GM21528 (cell line): Measurements from ENCODE around the gene MMADHC.
"Not testable (repeated sequence)": the region's sequence is repeated elsewhere in the genome, so short reads cannot be mapped to it uniquely, and the experiment has no call there.

Experiments used
- ATAC-seq: cut with Tn5 transposase; IDR thresholded peaks from one replicate; pipeline ENCODE4 v1.9.1; 2021; ENCODE audit warnings: mild to moderate bottlenecking, moderate library complexity; ENCODE audit not compliant: unreplicated experiment, low FRiP score

The MMADHC gene

DNA sequence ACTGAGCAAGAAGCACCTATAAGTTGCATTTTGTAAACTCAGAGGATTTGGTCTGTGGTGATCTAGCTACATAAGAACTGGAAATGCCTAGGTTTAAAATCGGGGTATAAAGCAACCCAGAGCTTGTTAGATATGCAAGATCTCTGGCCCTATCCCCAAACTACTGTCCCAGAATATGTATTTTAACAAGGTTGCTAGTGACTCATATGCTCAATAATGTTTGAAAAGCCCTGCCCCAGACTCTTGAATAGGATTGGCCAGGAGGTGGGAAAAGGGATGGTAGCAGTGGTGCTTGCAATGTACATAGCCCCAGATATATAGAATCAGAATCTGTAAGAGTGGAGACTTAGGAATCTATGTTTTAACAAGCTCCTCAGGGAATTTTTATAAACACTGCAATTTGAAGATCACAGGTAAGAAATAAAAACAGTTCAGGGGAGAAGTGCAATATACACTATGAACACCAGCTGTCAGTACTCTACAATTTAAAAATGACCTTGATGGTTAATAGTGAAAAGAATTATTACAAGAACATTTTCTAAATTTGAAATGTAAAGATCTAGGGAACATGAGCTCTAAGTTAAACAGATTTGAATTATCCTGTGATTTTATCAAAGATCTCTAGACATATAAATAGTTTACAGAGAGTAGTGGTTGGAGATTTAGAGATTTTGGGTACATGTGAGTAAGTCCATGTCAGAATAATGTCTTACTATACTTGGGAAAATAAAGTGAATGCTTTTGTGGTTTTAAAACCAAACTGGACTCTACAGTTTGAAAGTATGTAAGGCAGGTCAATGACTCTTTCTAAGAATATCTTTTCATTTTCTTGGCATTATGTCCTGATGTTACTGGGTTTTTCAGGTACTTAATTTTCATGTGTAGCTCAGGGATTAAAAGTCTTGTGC lies 7.7 kb upstream of the MMADHC start:
- no peak for ATAC-seq

- ATAC-seq = no peak
Observed at GRCh38 chr2:149594411-149594810, 6.8 kb upstream of the MMADHC start.

- ATAC-seq = peak; percentile 37
Observed at GRCh38 chr2:149587950-149588487, 444 bp upstream of the MMADHC start.

GRCh38 chr2:149586898-149587219 lies 716 bp downstream of the MMADHC start:
- ATAC-seq = no peak

DNA sequence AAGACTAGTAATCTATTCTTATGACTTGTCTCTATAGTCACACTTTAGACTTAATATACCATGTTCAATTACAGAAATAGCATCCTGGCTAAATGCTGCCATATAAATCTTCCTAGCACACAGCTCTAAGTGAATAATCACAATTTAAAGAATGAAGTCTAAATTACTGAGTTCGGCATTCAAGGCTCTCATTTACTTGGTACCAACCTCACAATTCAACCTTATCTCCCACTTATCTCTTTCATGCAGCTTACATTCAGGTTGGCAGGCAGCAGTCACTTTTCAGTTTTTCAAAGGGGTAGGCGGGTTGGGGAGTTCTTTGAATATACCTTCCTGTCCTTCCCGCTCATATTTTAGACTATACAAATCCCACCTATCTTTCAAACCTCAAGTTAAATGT lies 1.5 kb downstream of the MMADHC start:
- no peak for ATAC-seq

GRCh38 chr2:149585166-149585885 lies 2.2 kb downstream of the MMADHC start:
- ATAC-seq = no peak

GRCh38 chr2:149579972-149580882 lies 7.3 kb downstream of the MMADHC start:
- ATAC-seq = no peak

- ATAC-seq = no peak
Observed at GRCh38 chr2:149577269-149577668, 10.3 kb downstream of the MMADHC start.

GRCh38 chr2:149575752-149576151 lies 11.8 kb downstream of the MMADHC start:
- no peak for ATAC-seq

DNA sequence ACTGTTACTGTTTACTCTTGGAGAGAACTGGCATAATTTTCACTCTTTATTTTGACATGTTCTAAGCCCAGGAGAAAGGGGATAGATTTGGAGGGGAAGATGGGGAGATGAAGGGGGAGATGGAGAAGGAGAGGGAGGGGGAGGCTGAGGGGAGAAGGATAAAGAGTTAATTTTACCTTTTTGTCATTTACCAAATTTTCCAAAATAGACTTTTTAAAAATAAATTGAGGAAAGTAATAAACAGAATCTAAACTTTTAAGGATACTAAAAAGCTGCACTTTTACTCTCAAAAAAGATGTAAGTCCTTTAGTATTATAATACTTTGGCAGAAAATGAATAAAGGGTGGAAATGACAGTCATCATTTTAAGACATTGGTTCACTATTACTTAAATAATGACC lies 12.3 kb downstream of the MMADHC start:
- ATAC-seq = no peak

DNA sequence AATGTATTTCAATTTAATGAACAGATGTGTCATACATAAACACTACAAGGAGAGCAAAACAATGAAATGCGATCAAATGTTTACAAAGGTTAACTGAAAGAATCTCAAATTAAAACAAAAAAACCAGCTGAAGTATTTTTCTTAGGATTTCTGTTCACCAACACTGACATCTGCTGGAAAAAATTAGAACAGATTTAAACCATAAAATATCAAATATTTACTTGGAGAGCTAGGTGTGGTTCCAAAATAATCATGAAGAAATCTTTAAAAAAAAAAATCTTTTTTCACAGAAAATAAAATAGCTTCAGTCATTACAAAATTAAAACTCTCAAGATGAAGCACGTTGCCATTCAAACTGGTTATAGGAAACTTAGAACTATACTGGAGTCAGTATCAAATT lies 13.8 kb downstream of the MMADHC start:
- no peak for ATAC-seq

GRCh38 chr2:149572102-149572953 lies 15.2 kb downstream of the MMADHC start:
- ATAC-seq = no peak

DNA sequence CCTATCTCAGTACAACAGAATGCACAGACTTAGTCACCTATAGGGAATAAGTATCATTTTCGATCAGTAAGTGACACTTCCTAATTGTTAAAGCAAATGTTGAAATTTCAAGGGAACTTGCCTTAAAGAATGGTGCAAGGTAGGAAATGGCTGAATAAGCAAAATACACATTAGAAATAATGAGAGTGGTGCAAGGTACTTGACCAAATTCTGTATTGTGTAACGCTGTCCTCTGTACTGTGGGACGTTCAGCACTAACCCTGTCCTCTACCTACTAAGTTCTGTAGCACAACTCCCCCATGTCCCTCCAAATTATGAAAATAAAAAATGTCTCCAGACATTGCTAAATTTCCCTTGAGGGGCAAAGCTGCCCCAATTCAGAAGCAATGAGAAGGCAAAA lies 19.4 kb downstream of the MMADHC start:
- no peak for ATAC-seq

DNA sequence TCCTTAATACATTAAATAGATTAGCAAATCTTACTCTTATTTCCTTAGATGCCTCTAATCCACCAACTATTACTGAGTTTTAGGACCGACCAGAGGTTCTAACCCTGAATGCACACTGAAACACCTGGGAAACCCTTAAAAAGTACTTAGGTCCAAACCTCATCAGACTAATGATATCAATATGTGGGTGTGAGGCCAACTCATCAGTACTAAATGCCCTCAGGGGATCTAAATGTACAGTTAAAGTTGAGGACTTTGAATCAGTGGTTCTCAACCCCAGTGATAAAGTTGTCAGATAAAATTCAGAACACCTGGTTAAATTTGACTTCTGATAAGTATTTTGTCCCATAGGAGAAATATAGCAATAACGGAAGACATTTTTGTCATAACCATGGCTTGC lies 20.9 kb downstream of the MMADHC start:
- ATAC-seq = no peak

DNA sequence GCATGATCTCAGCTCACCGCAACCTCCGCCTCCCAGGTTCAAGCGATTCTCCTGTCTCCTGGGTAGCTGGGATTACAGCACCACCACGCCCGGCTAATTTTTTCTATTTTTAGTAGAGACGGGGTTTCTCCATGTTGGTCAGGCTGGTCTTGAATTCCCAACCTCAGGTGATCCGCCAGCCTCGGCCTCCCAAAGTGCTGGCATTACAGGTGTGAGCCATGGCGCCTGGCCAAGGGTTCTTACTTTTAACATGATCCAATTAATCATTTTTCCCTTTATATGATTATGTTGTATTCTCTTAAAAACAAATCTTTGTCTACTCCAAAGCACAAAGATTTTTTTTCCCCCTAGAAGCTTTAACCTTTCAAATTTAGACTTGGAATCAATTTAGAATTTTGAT lies 21.9 kb downstream of the MMADHC start:
- ATAC-seq = not testable (repeated sequence)

DNA sequence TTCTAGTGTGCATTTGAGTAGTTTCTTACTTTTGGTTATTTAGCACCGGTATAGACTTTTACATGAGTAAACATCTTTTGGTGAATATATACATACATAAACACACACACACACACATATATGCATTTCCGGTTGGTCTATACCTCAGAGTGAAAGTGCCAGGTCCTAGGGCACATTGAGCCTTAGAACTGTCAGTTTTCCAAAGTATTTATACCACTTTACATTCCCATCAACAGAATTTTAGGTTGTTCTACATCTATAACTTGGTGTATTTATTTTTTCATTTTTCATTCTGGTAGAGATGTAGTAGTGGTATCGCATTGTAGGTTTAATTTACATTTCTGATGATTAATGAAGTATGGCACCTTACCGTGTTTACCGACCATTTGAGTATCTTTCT lies 22.6 kb downstream of the MMADHC start:
- no peak for ATAC-seq

GRCh38 chr2:149564097-149564496 lies 23.5 kb downstream of the MMADHC start:
- no peak for ATAC-seq

DNA sequence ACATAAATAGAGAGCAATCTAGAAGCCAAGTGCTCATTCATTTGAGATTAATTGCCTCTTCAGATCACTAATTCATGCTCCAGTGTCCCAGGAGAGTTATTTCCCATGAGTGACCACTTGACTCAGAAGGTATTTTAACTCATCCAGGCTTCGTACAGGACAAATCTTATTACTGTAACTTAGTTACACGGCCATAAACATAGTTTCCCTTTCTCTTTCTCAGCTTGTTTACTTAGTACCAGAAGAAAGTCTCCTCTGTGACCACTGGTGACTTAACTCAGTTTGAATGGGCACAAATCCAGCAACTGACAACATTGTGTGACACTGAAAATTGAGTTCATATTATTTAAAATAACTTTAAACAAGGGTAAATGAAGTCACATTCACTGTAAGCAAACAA lies 25.3 kb downstream of the MMADHC start:
- peak; percentile 68 for ATAC-seq

DNA sequence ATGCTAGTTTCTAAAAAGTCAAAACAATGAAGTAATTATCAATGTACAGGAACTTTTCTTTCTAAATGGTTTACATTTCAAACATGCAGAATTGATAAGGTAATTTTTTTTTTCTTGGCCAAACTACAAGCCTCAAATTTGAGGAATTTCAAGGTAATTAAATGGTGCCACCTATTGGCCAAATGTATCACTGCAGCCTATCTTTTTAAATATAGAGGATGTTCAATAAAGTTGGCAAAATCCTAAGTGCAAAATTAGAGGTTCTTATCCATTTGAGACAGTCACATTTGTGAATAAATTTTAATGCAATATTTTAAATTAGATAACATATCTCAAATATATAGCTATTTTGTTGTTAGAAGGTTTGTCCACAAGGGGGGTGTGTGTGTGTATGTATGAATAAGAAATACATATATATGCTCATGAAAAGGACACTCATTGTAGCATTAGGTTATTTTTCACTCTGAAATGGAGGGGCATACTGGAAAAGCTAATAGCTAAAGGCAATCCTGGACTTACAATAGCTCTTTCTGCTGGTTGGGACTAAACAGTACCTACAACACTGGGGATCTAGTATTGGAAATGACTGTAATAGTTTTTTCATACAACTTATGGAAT lies 26.2 kb downstream of the MMADHC start:
- peak; percentile 45 for ATAC-seq
